Keratinocyte (primary cell): Measurements from ENCODE around the gene ENDOU. TPM values are rescaled to one million over a fixed set of nuclear protein-coding genes. Genes with fewer than 3 reads are reported as not detected.
"Not testable (repeated sequence)": the region's sequence is repeated elsewhere in the genome, so short reads cannot be mapped to it uniquely, and the experiment has no call there.

Experiments used
- DNase-seq: peaks from one replicate; pipeline ENCODE4 v3.0.0-alpha.2; 2011; ENCODE audit warnings: low read depth, missing footprints, low spot score
- FAIRE-seq: peaks from 2 replicates; lab custom pipeline; 2011; peaks lifted over from hg19 to GRCh38; lab: Jason Lieb, UNC
- H2AFZ ChIP-seq: 2 replicates; pipeline ENCODE4 v1.6.0; 2012; ENCODE audit warnings: low read length, control low read depth, inconsistent platforms; ENCODE audit not compliant: control insufficient read depth
- H3K27ac ChIP-seq: 2 replicates; pipeline ENCODE4 v1.5.1; 2011; ENCODE audit warnings: low read length; ENCODE audit not compliant: control insufficient read depth, insufficient read depth
- H3K27me3 ChIP-seq: 3 replicates; pipeline ENCODE4 v1.6.0; 2011; ENCODE audit warnings: low read length; ENCODE audit not compliant: control insufficient read depth, insufficient read depth; ENCODE audit errors: extremely low read depth
- H3K36me3 ChIP-seq, 2 experiments: 2 replicates in 1 of 2; 3 replicates in 1 of 2; pipeline ENCODE4 v1.5.1; 2011; ENCODE audit warnings: low read length in 2 of 2, mild to moderate bottlenecking in 1 of 2; ENCODE audit not compliant: control insufficient read depth in 2 of 2, insufficient read depth in 2 of 2; ENCODE audit errors: extremely low read depth in 1 of 2
- H3K4me1 ChIP-seq: 3 replicates; pipeline ENCODE4 v1.5.1; 2011; ENCODE audit warnings: low read length; ENCODE audit not compliant: control insufficient read depth, insufficient read depth; ENCODE audit errors: extremely low read depth
- H3K4me2 ChIP-seq: 3 replicates; pipeline ENCODE4 v1.6.0; 2011; ENCODE audit warnings: low read depth, low read length; ENCODE audit not compliant: control insufficient read depth, insufficient read depth; ENCODE audit errors: extremely low read depth
- H3K4me3 ChIP-seq, 3 experiments: fragments of 200-600 bp in 1 of 3; sonication (generic) in 1 of 3; 2 replicates in 2 of 3; 3 replicates in 1 of 3; pipeline ENCODE4 v1.5.1; 2011 to 2016; ENCODE audit warnings: low read length in 3 of 3, mild to moderate bottlenecking in 3 of 3, control low read depth in 2 of 3, inconsistent platforms in 1 of 3, low read depth in 1 of 3, mixed read lengths in 1 of 3, mixed run types in 1 of 3, moderate library complexity in 1 of 3; ENCODE audit not compliant: control insufficient read depth in 2 of 3, insufficient read depth in 2 of 3; ENCODE audit errors: extremely low read depth in 1 of 3
- H3K79me2 ChIP-seq: 2 replicates; pipeline ENCODE4 v1.6.0; 2012; ENCODE audit warnings: low read length; ENCODE audit not compliant: control insufficient read depth, insufficient read depth
- H3K9ac ChIP-seq: 3 replicates; pipeline ENCODE4 v1.6.0; 2011; ENCODE audit warnings: low read length; ENCODE audit not compliant: control insufficient read depth, insufficient read depth; ENCODE audit errors: extremely low read depth
- H3K9me1 ChIP-seq: 3 replicates; pipeline ENCODE4 v1.6.0; 2011; ENCODE audit warnings: low read length; ENCODE audit not compliant: control insufficient read depth, insufficient read depth; ENCODE audit errors: extremely low read depth
- H3K9me3 ChIP-seq: 2 replicates; pipeline ENCODE4 v1.5.1; 2012; ENCODE audit warnings: low read depth, low read length; ENCODE audit not compliant: control insufficient read depth
- H4K20me1 ChIP-seq: 3 replicates; pipeline ENCODE4 v1.6.0; 2011; ENCODE audit warnings: low read length; ENCODE audit not compliant: control insufficient read depth, insufficient read depth; ENCODE audit errors: extremely low read depth
- EZH2 ChIP-seq: IDR thresholded peaks from one replicate; pipeline ENCODE4 v1.6.1; 2012; ENCODE audit warnings: inconsistent platforms, mild to moderate bottlenecking, low read length, moderate library complexity
- dilution Hi-C: fragments of 300-500 bp; cut with MboI; formaldehyde crosslinking; loops from one replicate; pipeline ENCODE4 v1.7.0; 2020; ENCODE audit warnings: low sequenced_read_pairs; ENCODE audit not compliant: extremely low pct_ligation_motif_present
- polyA plus RNA-seq, 5 experiments: library from polyadenylated mRNA; depleted of rRNA in 3 of 5; stranded (reverse) in 3 of 5; stranded (forward) in 1 of 5; unstranded in 1 of 5; fragments of >200 nt; gene quantifications; 1 replicate in 1 of 5; 2 replicates in 3 of 5; 3 replicates in 1 of 5; pipeline versions ENCODE4 v1.2.1 to v1.2.3, GENCODE V29; 2011 to 2012; ENCODE audit warnings: missing spikeins in 2 of 5, low read depth in 1 of 5, low replicate concordance in 1 of 5
- TF ChIP-seq, protein P1 (sequence below), 3 experiments: IDR thresholded peaks in 1 of 3; conservative IDR thresholded peaks in 1 of 3; optimal IDR thresholded peaks in 1 of 3; 2 replicates in 2 of 3; 3 replicates in 1 of 3; pipeline versions ENCODE3 to v1.5.1; 2011; ENCODE audit warnings: low read length in 3 of 3, mild to moderate bottlenecking in 3 of 3, moderate library complexity in 2 of 3, control low read depth in 1 of 3, inconsistent platforms in 1 of 3; ENCODE audit not compliant: insufficient read depth in 2 of 3; ENCODE audit errors: extremely low read depth in 1 of 3

ENDOU gene
- polyA plus RNA-seq, 1 donor (not counting 4 experiments of a cell fraction or from before 2014, with no cell fraction given): 0.33 TPM

DNA sequence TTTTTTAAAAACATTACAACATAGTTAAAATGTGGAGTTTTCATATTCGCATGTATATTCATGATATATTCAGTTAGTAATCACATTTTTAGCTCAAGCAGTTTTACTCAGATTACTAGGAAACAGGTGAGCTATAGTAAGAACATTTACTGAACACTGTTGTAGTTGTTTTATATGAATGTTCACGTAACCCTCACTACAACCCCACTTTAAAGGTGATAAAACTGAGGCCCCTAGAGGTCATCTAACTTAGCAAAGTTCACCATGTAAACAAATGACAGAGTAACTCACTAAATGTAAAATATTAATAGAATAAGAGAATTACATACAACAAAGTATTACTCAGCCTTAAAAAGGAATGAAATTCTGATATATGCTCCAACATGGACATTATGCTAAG is 45.5 kb downstream of the ENDOU start:
- Histone ChIP-seq H3K79me2 (no peaks in the 10 kb centered on the region), H3K27me3 (no peaks in the 10 kb centered on the region), H3K27ac (no peak overlapping the region), H4K20me1 (no peaks in the 10 kb centered on the region), H3K4me2 (no peak overlapping the region), H2AFZ (no peak overlapping the region), H3K9ac (no peak overlapping the region), H3K36me3 (no peaks in the 10 kb centered on the region), H3K9me1 (no peaks in the 10 kb centered on the region), H3K4me3 (no peak overlapping the region), H3K9me3 (no peaks in the 10 kb centered on the region), H3K4me1 (no peaks in the 10 kb centered on the region)
- dilution Hi-C loops: no loop called here
- FAIRE-seq: no peak
- TF ChIP-seq, protein P1, sequence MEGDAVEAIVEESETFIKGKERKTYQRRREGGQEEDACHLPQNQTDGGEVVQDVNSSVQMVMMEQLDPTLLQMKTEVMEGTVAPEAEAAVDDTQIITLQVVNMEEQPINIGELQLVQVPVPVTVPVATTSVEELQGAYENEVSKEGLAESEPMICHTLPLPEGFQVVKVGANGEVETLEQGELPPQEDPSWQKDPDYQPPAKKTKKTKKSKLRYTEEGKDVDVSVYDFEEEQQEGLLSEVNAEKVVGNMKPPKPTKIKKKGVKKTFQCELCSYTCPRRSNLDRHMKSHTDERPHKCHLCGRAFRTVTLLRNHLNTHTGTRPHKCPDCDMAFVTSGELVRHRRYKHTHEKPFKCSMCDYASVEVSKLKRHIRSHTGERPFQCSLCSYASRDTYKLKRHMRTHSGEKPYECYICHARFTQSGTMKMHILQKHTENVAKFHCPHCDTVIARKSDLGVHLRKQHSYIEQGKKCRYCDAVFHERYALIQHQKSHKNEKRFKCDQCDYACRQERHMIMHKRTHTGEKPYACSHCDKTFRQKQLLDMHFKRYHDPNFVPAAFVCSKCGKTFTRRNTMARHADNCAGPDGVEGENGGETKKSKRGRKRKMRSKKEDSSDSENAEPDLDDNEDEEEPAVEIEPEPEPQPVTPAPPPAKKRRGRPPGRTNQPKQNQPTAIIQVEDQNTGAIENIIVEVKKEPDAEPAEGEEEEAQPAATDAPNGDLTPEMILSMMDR (optimal IDR thresholded peaks at IDR 0.05 in 1 of 3, IDR thresholded peaks at IDR 0.05 in 1 of 3, conservative IDR thresholded peaks at IDR 0.05 in 1 of 3; ENCODE audit: extremely low read depth in 1 of 3, insufficient read depth in 2 of 3, low read length in 3 of 3): no peak
- TF ChIP-seq EZH2: no peak
- no peak for DNase-seq

DNA sequence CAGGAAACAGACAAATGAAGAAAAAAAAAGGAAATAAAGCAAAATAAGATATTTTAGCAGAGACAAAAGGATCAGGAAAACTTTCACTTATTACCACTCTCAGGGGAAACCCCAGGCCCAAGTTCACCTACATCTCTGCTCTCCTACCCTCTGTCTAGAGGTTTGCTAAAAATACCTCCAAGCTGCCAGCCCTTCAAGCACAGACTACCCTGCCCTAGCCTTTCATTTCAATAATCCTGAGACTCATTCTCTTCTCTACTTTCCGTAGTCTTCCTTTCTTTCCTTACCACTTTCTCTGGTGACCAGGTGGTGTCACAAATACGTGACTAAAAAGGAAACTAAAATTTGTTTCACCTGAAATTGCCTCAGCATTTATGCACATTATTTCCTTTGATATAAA is 53.2 kb downstream of the ENDOU start:
- Histone ChIP-seq H3K79me2 (no peaks in the 10 kb centered on the region), H3K9me3 (no peaks in the 10 kb centered on the region), H3K4me3 (no peak overlapping the region), H3K27me3 (no peaks in the 10 kb centered on the region), H3K27ac (no peak overlapping the region), H2AFZ (no peak overlapping the region), H3K4me2 (no peak overlapping the region), H3K36me3 (peaks cover 0 to 5% of the 10 kb centered on the region in 2 experiments), H3K4me1 (no peaks in the 10 kb centered on the region), H3K9ac (no peak overlapping the region), H3K9me1 (no peaks in the 10 kb centered on the region), H4K20me1 (no peaks in the 10 kb centered on the region)
- FAIRE-seq (no peak), DNase-seq (no peak)
- TF ChIP-seq EZH2: no peak
- TF ChIP-seq, protein P1 (optimal IDR thresholded peaks at IDR 0.05 in 1 of 3, IDR thresholded peaks at IDR 0.05 in 1 of 3, conservative IDR thresholded peaks at IDR 0.05 in 1 of 3; ENCODE audit: extremely low read depth in 1 of 3, insufficient read depth in 2 of 3, low read length in 3 of 3): no peak
- dilution Hi-C loops: no loop called here

DNA sequence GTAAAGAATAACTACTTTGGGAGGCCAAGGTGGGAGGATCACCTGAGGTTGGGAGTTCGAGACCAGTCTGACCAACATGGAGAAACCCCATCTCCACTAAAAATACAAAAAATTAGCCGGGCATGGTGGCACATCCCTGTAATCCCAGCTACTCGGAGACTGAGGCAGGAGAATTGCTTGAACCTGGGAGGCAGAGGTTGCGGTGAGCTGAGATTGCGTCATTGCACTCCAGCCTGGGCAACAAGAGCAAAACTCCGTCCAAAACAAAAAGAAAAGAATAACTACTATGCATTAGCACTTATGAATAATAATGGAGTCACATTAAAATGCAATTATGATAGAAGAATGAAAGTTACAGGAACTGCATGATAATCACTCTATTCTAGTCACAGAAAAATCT is 57.4 kb downstream of the ENDOU start:
- FAIRE-seq, H3K4me3 ChIP-seq, H3K27me3 ChIP-seq, H2AFZ ChIP-seq, H3K4me1 ChIP-seq, dilution Hi-C loops, H3K79me2 ChIP-seq, H4K20me1 ChIP-seq, H3K9ac ChIP-seq, H3K4me2 ChIP-seq, H3K9me1 ChIP-seq, H3K27ac ChIP-seq, H3K9me3 ChIP-seq, DNase-seq, H3K36me3 ChIP-seq: not testable (repeated sequence)
